A549 (cell line): ENCODE results near the gene SUMO2. TPM values are rescaled to one million over a fixed set of nuclear protein-coding genes. Genes with fewer than 3 reads are reported as not detected.

Experiments
- ATAC-seq, 2 experiments: fragments of 200-7000 bp in 1 of 2; fragments of >200 bp in 1 of 2; cut with Nextera tagmentation in 1 of 2; cut with Tn5 transposase in 1 of 2; 3 replicates each; pipeline versions ENCODE4 v1.8.0 to v1.9.1; 2018 to 2020; ENCODE audit warnings: mild to moderate bottlenecking in 1 of 2, moderate library complexity in 1 of 2
- CTCF ChIA-PET: fragments of 300-600 bp; sonication (Branson Sonifier 250); formaldehyde crosslinking; extraction: SDS; loops from one replicate; lab custom pipeline; 2021; ENCODE audit warnings: antibody characterized with exemption, inconsistent platforms; lab: Yijun Ruan, JAX
- POLR2A ChIA-PET: fragments of 350-600 bp; formaldehyde crosslinking; extraction: SDS; loops from one replicate; lab custom pipeline; 2021; ENCODE audit warnings: antibody characterized with exemption, inconsistent platforms; lab: Yijun Ruan, JAX
- DNase-seq, 2 experiments: peaks; one replicate each; pipeline versions ENCODE4 v3.0.0 to v3.0.0-alpha.2; 2011 to 2016; ENCODE audit warnings: low read depth in 1 of 2, low spot score in 1 of 2
- FAIRE-seq: peaks from 2 replicates; lab custom pipeline; 2011; peaks lifted over from hg19 to GRCh38; lab: Jason Lieb, UNC
- H3K27ac ChIP-seq, 2 experiments: fragments of >200 bp; sonication (Bioruptor Twin); formaldehyde crosslinking; 3 replicates each; pipeline ENCODE4 v1.5.1; 2016 to 2017
- H3K4me1 ChIP-seq: fragments of >200 bp; sonication (Bioruptor Twin); formaldehyde crosslinking; 3 replicates; pipeline ENCODE4 v1.6.1; 2016
- H3K4me2 ChIP-seq: fragments of >200 bp; sonication (Bioruptor Twin); formaldehyde crosslinking; 3 replicates; pipeline ENCODE4 v1.6.1; 2016
- H3K4me3 ChIP-seq: fragments of >200 bp; sonication (Bioruptor Twin); formaldehyde crosslinking; 3 replicates; pipeline ENCODE4 v1.5.1; 2016
- H3K9me3 ChIP-seq: fragments of >200 bp; sonication (Bioruptor Twin); formaldehyde crosslinking; 3 replicates; pipeline ENCODE4 v1.6.1; 2016
- CBX8 ChIP-seq: fragments of 200-600 bp; sonication (generic); IDR thresholded peaks from 2 replicates; pipeline ENCODE4 v1.6.1; 2016
- CEBPB ChIP-seq, 2 experiments: fragments of >200 bp in 1 of 2; sonication (Bioruptor Twin) in 1 of 2; formaldehyde crosslinking in 1 of 2; IDR thresholded peaks; 2 replicates each; pipeline ENCODE4 v1.6.1; 2012 to 2016
- CHD2 ChIP-seq: fragments of 150-350 bp; IDR thresholded peaks from 2 replicates; pipeline ENCODE4 v1.6.1; 2014; ENCODE audit warnings: low read length; ENCODE audit not compliant: partially characterized antibody
- CTCF ChIP-seq: fragments of >200 bp; sonication (Bioruptor Twin); formaldehyde crosslinking; IDR thresholded peaks from 3 replicates; pipeline ENCODE4 v1.5.1; 2016
- EHF ChIP-seq: fragments of 250-450 bp; sonication (Bioruptor Pico); IDR thresholded peaks from 2 replicates; pipeline ENCODE4 v1.5.0; 2020; ENCODE audit warnings: mild to moderate bottlenecking
- EHMT2 ChIP-seq: fragments of 200-600 bp; sonication (generic); IDR thresholded peaks from 2 replicates; pipeline ENCODE4 v1.6.1; 2016; ENCODE audit warnings: antibody characterized with exemption, low read depth, mild to moderate bottlenecking, moderate library complexity
- EP300 ChIP-seq, 2 experiments: fragments of >200 bp; sonication (Bioruptor Twin); formaldehyde crosslinking; IDR thresholded peaks; 2 replicates in 1 of 2; 3 replicates in 1 of 2; pipeline ENCODE4 v1.6.1; 2016 to 2017
- HDAC2 ChIP-seq: fragments of 200-600 bp; sonication (generic); IDR thresholded peaks from 2 replicates; pipeline ENCODE4 v1.6.1; 2016
- HMGXB4 ChIP-seq: fragments of 250-450 bp; sonication (Bioruptor Pico); IDR thresholded peaks from 2 replicates; pipeline ENCODE4 v1.5.0; 2021; ENCODE audit warnings: mild to moderate bottlenecking, moderate library complexity, borderline replicate concordance
- HOXA7 ChIP-seq: fragments of 250-450 bp; sonication (Bioruptor Pico); IDR thresholded peaks from 2 replicates; pipeline ENCODE4 v1.5.0; 2020; ENCODE audit warnings: mild to moderate bottlenecking, moderate library complexity
- MAX ChIP-seq: IDR thresholded peaks from 2 replicates; pipeline ENCODE4 v1.6.1; 2012
- NFE2L2 ChIP-seq: fragments of 150-350 bp; conservative IDR thresholded peaks from 2 replicates; pipeline ENCODE4 v1.6.1; 2014; ENCODE audit warnings: low read length
- RCOR1 ChIP-seq: fragments of 150-350 bp; IDR thresholded peaks from 2 replicates; pipeline ENCODE4 v1.6.1; 2014; ENCODE audit warnings: antibody characterized with exemption, low read length, low read depth
- RNF2 ChIP-seq: fragments of 200-600 bp; sonication (generic); IDR thresholded peaks from 2 replicates; pipeline ENCODE4 v1.6.1; 2016; ENCODE audit warnings: low read depth, mild to moderate bottlenecking, antibody characterized with exemption, moderate library complexity, borderline replicate concordance
- SMC3 ChIP-seq: fragments of >200 bp; sonication (Bioruptor Twin); formaldehyde crosslinking; IDR thresholded peaks from 3 replicates; pipeline ENCODE4 v1.6.1; 2018; ENCODE audit warnings: inconsistent platforms
- TFCP2L1 ChIP-seq: fragments of 250-450 bp; sonication (Bioruptor Pico); IDR thresholded peaks from 2 replicates; pipeline ENCODE4 v1.5.0; 2021; ENCODE audit warnings: mild to moderate bottlenecking
- ZNF302 ChIP-seq: fragments of 250-450 bp; sonication (Bioruptor Pico); IDR thresholded peaks from 2 replicates; pipeline ENCODE4 v1.9.0; 2021; ENCODE audit warnings: inconsistent platforms, mild to moderate bottlenecking, moderate library complexity
- ZSCAN20 ChIP-seq: fragments of 250-450 bp; sonication (Bioruptor Pico); IDR thresholded peaks from 2 replicates; pipeline ENCODE4 v1.8.0; 2022; ENCODE audit warnings: mild to moderate bottlenecking, moderate library complexity
- WGBS: methylation state at CpG from one replicate; pipeline ENCODE4 v1.1.6; 2017; ENCODE audit errors: missing lambda C conversion rate; 5-methylcytosine and 5-hydroxymethylcytosine counted together
- polyA plus RNA-seq, 4 experiments: library from polyadenylated mRNA; depleted of rRNA in 3 of 4; stranded (reverse); fragments of >200 nt; fragmentation: RNase III in 1 of 4; extraction: RNeasy Plus Mini Kit Qiagen cat#74134 plus additional on column Dnase treatment in 1 of 4; gene quantifications; 2 replicates in 3 of 4; 3 replicates in 1 of 4; pipeline ENCODE4 v1.2.3, GENCODE V29; 2011 to 2017
- TF ChIP-seq, protein P1 (sequence below): fragments of 250-450 bp; sonication (Bioruptor Pico); IDR thresholded peaks from 2 replicates; pipeline ENCODE4 v1.5.0; 2020; ENCODE audit warnings: low read depth, mild to moderate bottlenecking, moderate library complexity

SUMO2 gene
- polyA plus RNA-seq, 2 of the 4 experiments (the other 2 are of a cell fraction), result 525 to 545 TPM

- TF ChIP-seq CTCF (no peak), HOXA7 (CRISPR knock-in tag) (no peak)
These were observed 29.6 kb downstream of the SUMO2 start (continued) for GRCh38 chr17:75152922-75153779.

DNA sequence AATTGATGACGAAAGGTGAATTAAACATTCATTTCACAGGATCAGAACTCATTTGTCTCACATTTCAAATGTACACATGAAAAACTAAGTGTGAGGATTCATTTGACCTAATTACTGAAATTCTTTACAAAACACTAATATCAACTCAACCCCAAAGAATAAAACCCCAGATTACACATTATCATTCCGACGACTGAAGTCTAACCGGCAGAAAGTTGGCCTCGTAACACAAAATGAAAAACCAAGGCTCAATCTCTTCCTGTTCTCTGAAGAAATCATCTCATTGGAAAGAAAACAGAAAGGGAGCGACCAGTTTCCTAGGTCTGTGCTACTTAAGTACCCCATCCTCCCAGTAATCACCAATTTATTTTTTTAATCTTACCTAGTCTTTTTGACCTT lies 30.2 kb downstream of the SUMO2 start:
- Histone ChIP-seq H3K4me3 (peak overlapping the region; percentile 78), H3K4me2 (peak overlapping the region; percentile 89), H3K27ac (peak overlapping the region; percentile 85 to 95), H3K9me3 (no peaks in the 10 kb centered on the region)
- CTCF ChIA-PET, result interaction anchor here (0.5 to 1.1 kb wide), 4 partner anchors 21 to 925 kb away, joined by 3 to 5 read pairs (median 4); partner anchors contain the start of gene NT5C
- POLR2A ChIA-PET, result interaction anchor here (0.9 kb wide), 1 partner anchor 30 kb away, joined by 3 read pairs; the partner anchor contains the start of gene SUMO2
- TF ChIP-seq HDAC2 (no peak), CEBPB (IDR thresholded peaks at IDR 0.05) (no peak), EHF (CRISPR knock-in tag) (no peak), EHMT2 (no peak), RNF2 (no peak), CBX8 (no peak), MAX (no peak), RCOR1 (no peak)
- TF ChIP-seq, protein P1, sequence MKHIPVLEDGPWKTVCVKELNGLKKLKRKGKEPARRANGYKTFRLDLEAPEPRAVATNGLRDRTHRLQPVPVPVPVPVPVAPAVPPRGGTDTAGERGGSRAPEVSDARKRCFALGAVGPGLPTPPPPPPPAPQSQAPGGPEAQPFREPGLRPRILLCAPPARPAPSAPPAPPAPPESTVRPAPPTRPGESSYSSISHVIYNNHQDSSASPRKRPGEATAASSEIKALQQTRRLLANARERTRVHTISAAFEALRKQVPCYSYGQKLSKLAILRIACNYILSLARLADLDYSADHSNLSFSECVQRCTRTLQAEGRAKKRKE, result no peak
- TF ChIP-seq, all 56 proteins: peak for 0
- ATAC-seq (no peak), FAIRE-seq (no peak), DNase-seq (no peak)
- H3K4me1 ChIP-seq, result peaks cover 59% of the 10 kb centered on the region
- 26% methylated on average over 6 of the region's 6 CpGs for WGBS

- WGBS, result 43% methylated on average over 6 of the region's 6 CpGs
- H3K9me3 ChIP-seq, result no peaks in the 10 kb centered on the region
- peak overlapping the region; percentile 89 for H3K4me2 ChIP-seq
- peaks cover 59% of the 10 kb centered on the region for H3K4me1 ChIP-seq
- no peak for TF ChIP-seq EHF (CRISPR knock-in tag)
- TF ChIP-seq CTCF, result no peak
- TF ChIP-seq HMGXB4 (CRISPR knock-in tag), result no peak
- no peak for TF ChIP-seq CHD2
- no peak for TF ChIP-seq EP300 (IDR thresholded peaks at IDR 0.05)
- TF ChIP-seq CBX8, result no peak
- TF ChIP-seq NFE2L2, result no peak
- TF ChIP-seq HOXA7 (CRISPR knock-in tag), result no peak
- TF ChIP-seq TFCP2L1 (CRISPR knock-in tag), result no peak
- no peak for TF ChIP-seq ZNF302 (CRISPR knock-in tag)
- no peak for TF ChIP-seq ZSCAN20
- TF ChIP-seq SMC3, result no peak
- TF ChIP-seq, all 56 proteins: peak for 0
- Histone ChIP-seq H3K27ac (peak overlapping the region; percentile 56 to 85; a peak in 5 of 6 replicates), H3K4me3 (peak overlapping the region; percentile 78; the same call in 2 of the 3 replicates)
- no peak for ATAC-seq
- ChIA-PET CTCF (interaction anchor here (0.6 to 62.2 kb wide), 7 partner anchors 11 to 377 kb away, joined by 3 to 3429 read pairs (median 8); partner anchors contain the start of genes ARMC7, ATP5PD, KCTD2 and NT5C), POLR2A (no interaction called here)
- no peak for FAIRE-seq
- no peak for DNase-seq
These were observed 30.8 kb downstream of the SUMO2 start for GRCh38 chr17:75151930-75152329.
